Mesothelial cell of epicardium (in vitro differentiated cells): ENCODE data around the gene CSTPP1. TPM values are rescaled to one million over a fixed set of nuclear protein-coding genes. Genes with fewer than 3 reads are reported as not detected.

Experiments used
- DNase-seq, 2 experiments: peaks; one replicate each; pipeline ENCODE4 v3.0.0; 2021; ENCODE audit warnings: low spot score in 2 of 2; ENCODE audit not compliant: unreplicated experiment in 2 of 2
- H3K27ac Mint-ChIP-seq: 2 replicates; pipeline ENCODE4 v1.8.0; 2021; ENCODE audit warnings: mixed read lengths
- H3K27me3 Mint-ChIP-seq: 2 replicates; pipeline ENCODE4 v1.8.0; 2021; ENCODE audit warnings: low read depth, mixed read lengths
- H3K36me3 Mint-ChIP-seq: 2 replicates; pipeline ENCODE4 v1.8.0; 2021; ENCODE audit warnings: mixed read lengths
- H3K4me1 Mint-ChIP-seq: 2 replicates; pipeline ENCODE4 v1.8.0; 2021; ENCODE audit warnings: mixed read lengths
- H3K4me3 Mint-ChIP-seq: 2 replicates; pipeline ENCODE4 v1.8.0; 2021; ENCODE audit warnings: mild to moderate bottlenecking, moderate library complexity, mixed read lengths
- H3K9me3 Mint-ChIP-seq: 2 replicates; pipeline ENCODE4 v1.8.0; 2021; ENCODE audit warnings: mixed read lengths
- total RNA-seq: library from RNA; stranded (reverse); gene quantifications from 3 replicates; pipeline ENCODE4 v1.2.1, GENCODE V29; 2021
- TF ChIP-seq, protein P1 (sequence below): fragments of 200-600 bp; sonication (generic); IDR thresholded peaks from one replicate; pipeline ENCODE4 v1.5.0; 2021; ENCODE audit warnings: antibody characterized with exemption; ENCODE audit not compliant: unreplicated experiment

The CSTPP1 gene
- total RNA-seq, 1 donor from 2014 or later: 44.0 TPM

DNA sequence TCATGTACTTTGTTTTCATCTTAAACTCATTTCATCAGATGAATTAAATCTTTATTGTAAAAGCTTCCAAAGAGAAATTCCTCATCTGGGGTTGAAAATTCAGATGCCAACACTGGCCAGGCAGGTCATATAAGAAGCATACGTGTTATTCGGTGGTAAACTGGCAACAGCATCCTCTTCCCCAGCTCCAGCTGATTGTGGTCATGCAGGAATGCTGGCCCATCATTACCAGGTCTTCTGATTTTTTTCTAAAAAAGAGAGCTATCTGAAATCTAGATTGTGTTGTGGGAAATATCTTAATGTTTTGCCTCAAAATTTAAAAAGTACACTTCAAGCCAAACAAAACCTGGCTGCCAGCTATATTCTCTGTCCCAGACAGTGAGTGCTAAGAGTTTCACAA is 186.5 kb downstream of the CSTPP1 start:
- Mint-ChIP-seq H3K9me3 (peaks cover 2% of the 10 kb centered on the region), H3K27ac (no peak overlapping the region), H3K4me3 (no peak overlapping the region), H3K36me3 (peaks cover 2% of the 10 kb centered on the region), H3K4me1 (no peaks in the 10 kb centered on the region), H3K27me3 (no peaks in the 10 kb centered on the region)
- TF ChIP-seq, protein P1, sequence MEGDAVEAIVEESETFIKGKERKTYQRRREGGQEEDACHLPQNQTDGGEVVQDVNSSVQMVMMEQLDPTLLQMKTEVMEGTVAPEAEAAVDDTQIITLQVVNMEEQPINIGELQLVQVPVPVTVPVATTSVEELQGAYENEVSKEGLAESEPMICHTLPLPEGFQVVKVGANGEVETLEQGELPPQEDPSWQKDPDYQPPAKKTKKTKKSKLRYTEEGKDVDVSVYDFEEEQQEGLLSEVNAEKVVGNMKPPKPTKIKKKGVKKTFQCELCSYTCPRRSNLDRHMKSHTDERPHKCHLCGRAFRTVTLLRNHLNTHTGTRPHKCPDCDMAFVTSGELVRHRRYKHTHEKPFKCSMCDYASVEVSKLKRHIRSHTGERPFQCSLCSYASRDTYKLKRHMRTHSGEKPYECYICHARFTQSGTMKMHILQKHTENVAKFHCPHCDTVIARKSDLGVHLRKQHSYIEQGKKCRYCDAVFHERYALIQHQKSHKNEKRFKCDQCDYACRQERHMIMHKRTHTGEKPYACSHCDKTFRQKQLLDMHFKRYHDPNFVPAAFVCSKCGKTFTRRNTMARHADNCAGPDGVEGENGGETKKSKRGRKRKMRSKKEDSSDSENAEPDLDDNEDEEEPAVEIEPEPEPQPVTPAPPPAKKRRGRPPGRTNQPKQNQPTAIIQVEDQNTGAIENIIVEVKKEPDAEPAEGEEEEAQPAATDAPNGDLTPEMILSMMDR: no peak
- DNase-seq: no peak

DNA sequence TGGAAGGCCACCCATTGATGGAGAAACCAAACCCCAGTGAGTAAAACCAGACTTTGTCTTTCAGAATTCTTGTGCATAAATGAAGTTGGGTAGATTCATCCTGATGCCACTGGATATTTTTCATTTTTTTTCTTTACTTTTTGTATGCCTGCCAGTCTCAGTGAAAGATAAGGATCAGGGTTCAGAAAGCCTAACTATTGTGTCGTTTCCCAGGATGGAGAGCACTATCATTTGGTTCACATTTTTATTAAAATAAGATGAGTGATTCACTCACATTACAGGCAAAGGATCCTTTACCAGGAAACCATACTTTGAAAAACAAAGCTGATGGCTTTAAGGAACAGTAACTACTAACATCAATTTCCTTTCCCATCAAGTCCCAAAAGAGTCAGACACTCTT is 188.1 kb downstream of the CSTPP1 start:
- H3K27ac Mint-ChIP-seq: no peak overlapping the region
- no peaks in the 10 kb centered on the region for H3K36me3 Mint-ChIP-seq
- DNase-seq: no peak
- no peaks in the 10 kb centered on the region for H3K9me3 Mint-ChIP-seq
- H3K4me1 Mint-ChIP-seq: no peaks in the 10 kb centered on the region
- H3K27me3 Mint-ChIP-seq: no peaks in the 10 kb centered on the region
- TF ChIP-seq, protein P1: no peak
- no peak overlapping the region for H3K4me3 Mint-ChIP-seq

DNA sequence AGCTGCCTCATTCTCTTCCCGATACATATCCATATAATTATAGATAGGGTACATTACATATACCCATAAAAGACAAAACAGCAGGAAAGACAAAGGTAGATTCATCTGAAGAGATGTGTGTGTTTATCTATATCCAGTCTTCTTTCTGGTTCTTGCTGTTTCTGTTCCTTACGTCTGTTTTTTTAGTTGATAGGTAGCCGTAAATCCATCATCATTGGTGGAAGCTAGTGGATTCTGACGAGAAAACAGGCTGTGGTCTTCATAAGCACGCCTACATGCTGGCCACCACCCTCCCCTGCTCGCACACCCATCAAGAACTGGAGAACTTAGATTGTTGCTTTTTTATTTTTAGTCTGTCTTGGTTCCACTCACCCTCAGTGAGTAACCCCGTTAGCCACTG is 188.5 kb downstream of the CSTPP1 start:
- TF ChIP-seq, protein P1: no peak
- DNase-seq: no peak
- Mint-ChIP-seq H3K36me3 (no peaks in the 10 kb centered on the region), H3K9me3 (no peaks in the 10 kb centered on the region), H3K27ac (no peak overlapping the region), H3K27me3 (no peaks in the 10 kb centered on the region), H3K4me1 (no peaks in the 10 kb centered on the region), H3K4me3 (no peak overlapping the region)

DNA sequence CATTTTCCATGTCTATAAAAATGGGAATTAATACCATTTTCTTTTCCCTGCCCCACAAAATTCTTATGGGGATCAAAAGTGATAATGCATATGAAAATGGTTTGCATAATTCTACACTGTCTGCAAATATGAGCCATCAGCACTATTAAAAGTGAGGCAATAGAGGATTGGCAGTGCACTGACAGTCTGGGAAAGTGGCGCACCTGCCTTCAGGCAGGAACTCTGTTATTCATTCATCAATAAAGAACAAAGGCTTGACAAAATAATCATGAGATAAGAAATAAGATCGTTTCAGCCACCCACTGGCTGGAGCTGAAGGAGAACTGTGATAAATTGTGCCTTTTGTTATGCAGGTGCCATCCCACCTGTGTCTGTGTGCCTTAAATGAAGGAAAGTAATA is 190.7 kb downstream of the CSTPP1 start:
- H3K9me3 Mint-ChIP-seq: no peaks in the 10 kb centered on the region
- no peak for DNase-seq
- no peak overlapping the region for H3K27ac Mint-ChIP-seq
- H3K4me3 Mint-ChIP-seq: no peak overlapping the region
- no peaks in the 10 kb centered on the region for H3K27me3 Mint-ChIP-seq
- H3K4me1 Mint-ChIP-seq: no peaks in the 10 kb centered on the region
- TF ChIP-seq, protein P1: no peak
- no peaks in the 10 kb centered on the region for H3K36me3 Mint-ChIP-seq

DNA sequence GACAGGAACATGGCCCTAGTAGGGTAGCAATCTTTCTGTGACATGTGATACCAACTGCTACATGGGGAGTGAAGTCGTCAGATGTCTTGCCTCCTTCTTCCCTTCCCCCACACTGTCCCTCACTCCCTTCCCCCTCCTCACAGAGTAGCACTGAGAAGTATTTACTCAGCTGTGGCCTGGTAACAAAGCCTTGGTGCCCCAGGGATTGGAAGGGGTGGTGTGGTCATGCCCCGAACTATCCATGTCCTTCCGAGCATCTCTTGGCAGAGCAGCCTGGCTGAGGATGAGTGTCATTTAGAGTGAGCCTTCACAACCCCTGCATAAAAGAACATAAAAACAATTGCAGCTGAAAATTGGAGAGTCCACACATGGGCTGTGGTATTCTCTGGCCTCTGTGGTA is 194.0 kb downstream of the CSTPP1 start:
- Mint-ChIP-seq H3K36me3 (peaks cover 2% of the 10 kb centered on the region), H3K27ac (no peak overlapping the region), H3K4me1 (no peaks in the 10 kb centered on the region), H3K9me3 (no peaks in the 10 kb centered on the region), H3K27me3 (no peaks in the 10 kb centered on the region), H3K4me3 (no peak overlapping the region)
- DNase-seq: no peak
- TF ChIP-seq, protein P1: no peak

DNA sequence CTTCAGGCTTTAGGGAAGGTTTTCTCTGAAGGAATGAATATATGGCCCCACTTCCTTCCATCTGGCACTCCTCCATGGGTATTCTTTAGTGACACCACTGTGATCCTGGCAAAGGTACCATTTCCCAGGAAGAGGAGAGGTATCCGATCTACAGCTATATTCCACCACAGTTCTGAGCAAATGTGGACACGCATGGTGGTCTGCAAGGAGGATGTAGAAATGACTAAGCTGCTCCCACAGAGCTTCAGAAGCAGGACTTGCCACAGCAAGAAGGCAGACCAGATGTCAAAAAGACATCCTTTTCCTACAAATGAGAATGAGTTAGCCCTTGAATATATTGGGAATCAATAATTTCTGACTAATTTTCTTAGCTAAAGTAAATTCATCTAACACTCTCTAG is 194.6 kb downstream of the CSTPP1 start:
- Mint-ChIP-seq H3K27me3 (no peaks in the 10 kb centered on the region), H3K9me3 (no peaks in the 10 kb centered on the region), H3K4me3 (no peak overlapping the region), H3K36me3 (peaks cover 2% of the 10 kb centered on the region), H3K27ac (no peak overlapping the region), H3K4me1 (no peaks in the 10 kb centered on the region)
- DNase-seq: no peak
- TF ChIP-seq, protein P1: no peak
